ENCODE results near the gene PXDN.
"Not testable (repeated sequence)": the region's sequence is repeated elsewhere in the genome, so short reads cannot be mapped to it uniquely, and the experiment has no call there.

The PXDN gene

GRCh38 chr2:1740716-1741589 is 3.4 kb downstream of the PXDN start:
- no peak for DNase-seq

- DNase-seq = no peak
These were observed 4.2 kb downstream of the PXDN start for GRCh38 chr2:1739961-1740715.

GRCh38 chr2:1739322-1739957 is 4.9 kb downstream of the PXDN start:
- DNase-seq = no peak

DNA sequence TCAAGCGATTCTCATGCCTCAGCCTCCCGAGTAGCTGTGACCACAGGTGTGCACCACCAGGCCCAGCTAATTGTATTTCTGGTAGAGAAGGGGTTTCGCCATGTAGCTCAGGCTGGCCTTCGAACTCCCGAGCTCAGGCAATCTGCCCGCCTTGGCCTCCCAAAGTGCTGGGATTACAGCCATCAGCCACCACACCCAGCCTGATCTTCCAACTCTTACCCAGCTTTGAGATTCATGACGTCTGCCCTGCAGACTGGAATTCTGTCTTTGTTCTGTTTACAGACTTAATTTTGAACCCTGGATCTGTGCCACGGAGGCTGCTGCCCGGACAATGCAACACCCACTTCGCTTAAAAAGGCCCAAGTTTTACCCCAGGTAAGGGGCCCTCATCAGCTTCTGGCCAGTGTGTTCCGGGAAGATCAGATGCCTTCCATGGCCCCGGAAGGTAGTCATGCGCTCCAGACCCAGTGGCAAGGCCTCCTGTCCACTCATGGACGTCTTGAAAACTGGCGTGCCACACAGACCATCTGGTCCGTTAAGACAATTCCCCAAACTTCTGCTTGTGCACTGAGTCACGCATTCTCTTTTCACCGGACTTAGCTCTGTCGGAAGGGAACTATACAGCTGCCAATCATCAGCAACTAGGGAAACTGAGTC is 5.5 kb downstream of the PXDN start:
- no peak for DNase-seq

- no peak for DNase-seq
These were observed 6.2 kb downstream of the PXDN start for GRCh38 chr2:1738163-1738562.

GRCh38 chr2:1736997-1737480 is 7.3 kb downstream of the PXDN start:
- DNase-seq = no peak

DNA sequence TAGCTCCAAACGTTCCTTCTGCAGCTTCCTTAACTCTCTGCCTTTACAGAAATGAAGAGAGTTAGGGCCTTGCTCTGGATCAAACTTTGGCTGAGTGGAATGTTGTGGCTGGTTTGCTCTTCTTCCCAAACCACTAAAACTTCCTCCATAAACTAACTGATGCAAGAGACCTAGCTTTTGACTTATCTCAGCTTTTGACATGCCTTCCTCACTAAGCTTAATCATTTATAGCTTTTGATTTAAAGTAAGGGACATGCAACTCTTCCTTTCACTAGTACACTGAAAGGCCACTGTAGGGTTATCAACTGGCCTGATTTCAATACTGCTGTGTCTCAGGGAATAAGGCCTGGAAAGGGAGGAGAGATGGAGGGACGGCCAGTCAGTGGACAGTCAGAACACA is 8.3 kb downstream of the PXDN start:
- DNase-seq = no peak

DNA sequence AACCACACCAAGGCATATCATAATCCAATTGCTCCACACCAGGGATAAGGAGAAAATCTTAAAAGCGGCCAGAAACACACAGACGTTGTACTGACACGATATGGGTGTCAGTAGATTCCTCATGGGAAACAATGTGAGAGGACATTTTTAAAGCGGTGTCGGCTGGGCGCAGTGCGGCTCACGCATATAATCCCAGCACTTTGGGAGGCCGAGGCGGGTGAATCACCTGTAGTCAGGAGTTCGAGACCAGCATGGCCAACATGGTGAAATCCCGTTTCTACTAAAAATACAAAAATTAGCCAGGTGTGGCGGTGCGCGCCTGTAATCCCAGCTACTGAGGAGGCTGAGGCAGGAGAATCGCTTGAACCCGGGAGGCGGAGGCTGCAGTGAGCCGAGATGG is 11.0 kb downstream of the PXDN start:
- not testable (repeated sequence) for DNase-seq

DNA sequence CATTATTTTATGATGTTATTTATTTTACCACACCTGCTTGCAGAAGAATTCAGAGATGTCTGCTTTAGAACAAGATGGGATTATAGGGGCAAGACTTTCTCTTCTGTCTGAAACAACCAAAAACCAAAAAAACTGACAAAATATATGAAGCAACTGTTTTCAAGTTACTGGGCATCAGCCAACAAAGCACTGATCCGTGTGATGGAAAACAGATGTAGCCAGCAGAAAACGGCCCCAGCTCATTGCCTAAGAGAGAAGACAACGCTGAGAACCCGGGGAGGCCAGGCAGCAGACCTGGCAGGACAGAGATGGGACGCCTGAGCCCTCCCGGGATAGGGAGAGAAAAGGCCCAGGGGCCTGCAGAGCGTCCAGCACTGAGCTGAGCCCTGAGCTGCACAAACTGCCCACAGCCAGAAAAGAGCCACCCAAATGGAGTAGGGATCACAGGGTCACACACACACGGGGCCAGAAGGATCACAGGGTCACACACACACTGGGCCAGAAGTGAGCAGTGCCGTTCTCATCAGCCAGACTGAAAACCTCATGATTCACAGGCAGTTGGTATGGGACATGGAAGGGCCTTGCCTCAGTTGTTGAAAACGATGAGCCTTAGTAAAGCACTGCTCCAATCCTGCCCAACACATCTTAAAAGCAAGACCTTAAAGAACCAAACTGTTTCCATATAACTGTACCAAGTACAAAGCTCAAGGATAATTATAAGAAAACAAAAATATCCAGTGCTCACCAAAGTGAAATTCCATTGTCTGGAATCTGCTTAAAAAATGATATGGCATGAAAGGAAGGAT is 12.1 kb downstream of the PXDN start:
- no peak for DNase-seq

DNA sequence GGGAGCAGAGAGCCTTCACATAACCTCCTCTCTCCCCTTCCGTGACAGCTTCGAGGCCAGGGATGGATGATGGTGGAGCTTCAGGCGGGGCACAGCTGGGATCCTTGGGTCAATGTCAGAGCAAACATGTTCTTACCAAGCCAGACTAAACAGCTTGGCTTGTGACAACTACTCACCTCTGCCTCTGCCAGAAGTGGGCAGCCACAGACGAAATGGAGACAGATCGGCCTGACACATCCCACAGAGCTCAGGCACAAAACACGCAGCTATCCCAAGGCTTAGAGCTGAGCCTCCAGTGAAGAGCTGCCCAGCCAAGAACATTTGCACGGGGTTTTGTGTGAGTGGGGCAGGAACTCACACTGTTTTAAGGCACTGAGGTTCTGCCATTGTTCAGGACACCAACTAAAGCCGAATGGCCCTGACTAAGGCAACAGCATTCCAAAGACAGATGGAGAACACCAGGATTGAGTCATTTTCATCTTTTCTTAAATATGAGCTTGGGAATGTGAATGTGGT is 12.8 kb downstream of the PXDN start:
- DNase-seq = no peak

- DNase-seq = no peak
These were observed 14.0 kb downstream of the PXDN start for GRCh38 chr2:1730015-1730927.

GRCh38 chr2:1729242-1729641 is 15.1 kb downstream of the PXDN start:
- DNase-seq = no peak

DNA sequence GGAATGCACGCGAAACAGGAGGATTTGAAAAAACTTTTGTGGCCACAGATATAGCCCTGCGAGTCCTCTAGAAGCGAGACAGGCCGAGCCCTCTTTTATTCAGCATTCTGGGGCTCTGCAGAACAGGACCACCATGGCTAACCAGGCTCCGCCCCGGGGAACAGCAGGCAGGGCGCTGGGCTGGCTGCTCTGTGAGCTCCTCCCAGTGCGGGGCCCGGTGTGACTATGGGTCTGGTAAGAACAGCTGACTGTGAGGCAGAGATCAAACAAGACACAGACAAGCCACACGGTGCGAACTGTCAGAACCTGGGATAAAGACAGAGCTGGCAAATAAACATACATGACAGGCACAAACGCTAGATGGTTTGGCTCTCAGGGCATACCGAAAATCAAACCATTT is 15.5 kb downstream of the PXDN start:
- DNase-seq = no peak

- no peak for DNase-seq
These were observed 16.4 kb downstream of the PXDN start for GRCh38 chr2:1727796-1728474.

GRCh38 chr2:1727101-1727771 is 17.1 kb downstream of the PXDN start:
- DNase-seq = no peak

- DNase-seq = no peak
These were observed 17.8 kb downstream of the PXDN start for GRCh38 chr2:1726558-1726957.

DNA sequence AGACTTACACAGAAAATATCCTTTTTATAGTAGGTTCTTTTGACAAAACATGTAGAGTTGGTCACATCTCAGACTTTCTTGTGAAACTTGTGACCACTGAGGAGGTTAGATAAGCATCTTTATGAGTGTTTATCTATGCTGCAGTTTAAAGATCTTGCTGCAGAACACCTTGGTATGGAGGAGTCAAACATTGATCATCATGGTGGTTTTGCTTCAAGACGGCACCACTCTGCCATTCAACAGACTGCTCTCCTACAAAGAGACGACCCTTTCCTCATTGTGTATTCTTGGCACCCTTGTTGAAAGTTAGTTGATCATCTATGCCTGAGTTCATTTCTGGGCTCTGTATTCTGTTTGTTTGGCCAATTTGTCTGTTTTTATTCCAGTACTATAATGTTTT is 20.0 kb downstream of the PXDN start:
- DNase-seq = not testable (repeated sequence)

DNA sequence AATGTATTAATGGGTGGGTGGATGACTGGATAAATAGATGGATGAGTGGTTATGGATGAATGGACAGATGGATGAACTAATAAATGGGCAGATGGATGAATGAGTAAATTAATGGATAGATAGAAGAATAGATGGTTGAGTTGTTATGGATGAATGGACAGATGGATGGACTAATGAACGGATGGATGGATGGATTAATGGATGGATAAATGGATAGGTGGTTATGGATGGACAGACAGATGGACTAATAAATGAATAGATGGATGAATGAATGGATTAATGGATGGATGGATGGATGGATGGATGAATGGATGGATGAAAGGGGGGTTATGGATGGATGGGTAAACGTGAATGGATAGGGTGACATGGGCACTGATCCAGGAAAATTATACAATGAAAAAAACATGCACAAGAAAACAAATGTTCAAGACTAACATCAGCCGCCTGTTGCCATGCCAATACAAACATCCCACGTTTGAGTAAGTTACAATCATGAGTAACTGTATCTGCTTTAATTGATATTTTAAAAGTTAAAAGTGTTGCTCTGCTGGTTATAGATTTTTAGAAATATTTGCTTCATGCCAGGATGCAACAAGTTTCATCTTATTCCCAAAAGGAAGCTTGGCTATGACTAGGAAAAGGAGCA is 20.8 kb downstream of the PXDN start:
- DNase-seq = no peak

DNA sequence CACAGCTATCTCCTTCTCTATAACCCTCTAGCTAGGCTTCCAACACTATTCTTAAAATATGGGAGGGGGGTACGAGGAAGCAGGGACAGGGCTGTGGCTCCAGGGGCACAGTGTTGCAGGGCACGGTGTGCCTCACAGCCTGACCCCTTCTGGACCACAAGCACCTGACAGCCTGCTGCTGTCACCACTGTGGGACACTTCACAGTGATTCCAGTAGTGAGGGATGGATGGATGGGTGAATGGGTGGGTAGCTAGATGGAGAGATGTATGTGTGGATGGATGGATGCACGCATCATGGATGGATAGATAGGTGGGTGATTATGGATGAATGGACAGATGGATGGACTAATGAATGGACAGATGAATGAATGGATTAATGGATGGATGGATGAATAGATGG is 21.6 kb downstream of the PXDN start:
- DNase-seq = no peak

Measured in activated effector memory CD4-positive, alpha-beta T cell treated with Interleukin-2 at 50 U/mL for 16 hours (primary cell).